Mesendoderm (in vitro differentiated cells): ENCODE data around the gene CFAP46.

Source experiments
- DNase-seq: peaks from one replicate; pipeline ENCODE4 v3.0.0; 2013
- H2AK5ac ChIP-seq: 2 replicates; pipeline ENCODE4 v1.6.1; 2013; ENCODE audit warnings: low read length, inconsistent platforms
- H2BK120ac ChIP-seq: 2 replicates; pipeline ENCODE4 v1.6.1; 2013; ENCODE audit warnings: low read depth, mild to moderate bottlenecking, low read length, moderate library complexity, mixed read lengths
- H2BK15ac ChIP-seq: replicated peaks from 2 replicates; pipeline ENCODE4 v1.6.1; 2013; ENCODE audit warnings: low read depth, mild to moderate bottlenecking, moderate library complexity
- H2BK5ac ChIP-seq: 2 replicates; pipeline ENCODE4 v1.6.1; 2013; ENCODE audit warnings: low read length, inconsistent platforms
- H3K18ac ChIP-seq: 2 replicates; pipeline ENCODE4 v1.6.1; 2013; ENCODE audit warnings: mild to moderate bottlenecking, low read length, mixed read lengths
- H3K23ac ChIP-seq: one replicate; pipeline ENCODE4 v1.6.1; 2013; ENCODE audit warnings: low read length
- H3K27ac ChIP-seq: 2 replicates; pipeline ENCODE4 v1.5.1; 2013; ENCODE audit warnings: low read depth, mild to moderate bottlenecking, inconsistent platforms, low read length, moderate library complexity
- H3K27me3 ChIP-seq: 2 replicates; pipeline ENCODE4 v1.6.1; 2013; ENCODE audit warnings: low read length, control low read depth, mild to moderate bottlenecking, inconsistent platforms; ENCODE audit not compliant: insufficient read depth, poor library complexity
- H3K36me3 ChIP-seq: 2 replicates; pipeline ENCODE4 v1.6.1; 2013; ENCODE audit warnings: low read length, inconsistent platforms; ENCODE audit not compliant: control insufficient read depth, insufficient read depth
- H3K4ac ChIP-seq: one replicate; pipeline ENCODE4 v1.6.1; 2013; ENCODE audit warnings: low read depth, mild to moderate bottlenecking, low read length, moderate library complexity
- H3K4me1 ChIP-seq: 2 replicates; pipeline ENCODE4 v1.6.1; 2013; ENCODE audit warnings: low read depth, low read length, inconsistent platforms; ENCODE audit not compliant: control insufficient read depth
- H3K4me2 ChIP-seq: 2 replicates; pipeline ENCODE4 v1.6.1; 2013; ENCODE audit warnings: low read length
- H3K4me3 ChIP-seq: 2 replicates; pipeline ENCODE4 v1.5.1; 2013; ENCODE audit warnings: mild to moderate bottlenecking, low read length
- H3K56ac ChIP-seq: one replicate; pipeline ENCODE4 v1.6.1; 2013; ENCODE audit warnings: low read length
- H3K79me1 ChIP-seq: 2 replicates; pipeline ENCODE4 v1.6.1; 2013; ENCODE audit warnings: low read length, inconsistent platforms
- H3K79me2 ChIP-seq: 2 replicates; pipeline ENCODE4 v1.6.1; 2013; ENCODE audit warnings: mild to moderate bottlenecking, low read length; ENCODE audit not compliant: control insufficient read depth, insufficient read depth
- H3K9ac ChIP-seq: 2 replicates; pipeline ENCODE4 v1.6.1; 2013; ENCODE audit warnings: low read length, inconsistent platforms
- H4K5ac ChIP-seq: one replicate; pipeline ENCODE4 v1.6.1; 2013; ENCODE audit warnings: low read length
- H4K8ac ChIP-seq: one replicate; pipeline ENCODE4 v1.6.1; 2013; ENCODE audit warnings: low read depth, mild to moderate bottlenecking, control low read depth, low read length, moderate library complexity
- WGBS: extraction: QIAGEN DNeasy Blood & Tissue Kit; methylation state at CpG from one replicate; pipeline ENCODE4 v1.1.7; 2013; ENCODE audit warnings: low lambda C conversion rate, missing lambda C conversion rate; ENCODE audit not compliant: insufficient coverage; ENCODE audit errors: extremely low coverage; 5-methylcytosine and 5-hydroxymethylcytosine counted together

Gene CFAP46

GRCh38 chr10:132953428-132953827 is 11.1 kb upstream of the CFAP46 start:
- Histone ChIP-seq H3K79me1 (no peaks in the 10 kb centered on the region), H3K4me1 (no peaks in the 10 kb centered on the region), H4K5ac (no peak overlapping the region), H2BK15ac (no peak overlapping the region), H3K27me3 (no peaks in the 10 kb centered on the region), H3K18ac (no peak overlapping the region), H2BK120ac (no peak overlapping the region), H3K4ac (no peak overlapping the region), H3K36me3 (no peaks in the 10 kb centered on the region), H4K8ac (no peak overlapping the region), H3K27ac (no peak overlapping the region), H3K4me3 (no peak overlapping the region), H3K79me2 (no peaks in the 10 kb centered on the region), H3K9ac (no peak overlapping the region), H3K56ac (no peak overlapping the region), H3K23ac (no peak overlapping the region), H2AK5ac (no peak overlapping the region), H2BK5ac (no peak overlapping the region), H3K4me2 (no peak overlapping the region)
- DNase-seq = peak; percentile 51
- no CpG with 5 or more reads among the region's 5 CpGs for WGBS

GRCh38 chr10:132951926-132952325 is 9.6 kb upstream of the CFAP46 start:
- no peak overlapping the region for H3K4me2 ChIP-seq
- H3K27ac ChIP-seq = no peak overlapping the region
- no peak overlapping the region for H3K56ac ChIP-seq
- no peak overlapping the region for H2AK5ac ChIP-seq
- H3K23ac ChIP-seq = no peak overlapping the region
- H4K8ac ChIP-seq = no peak overlapping the region
- H3K4me1 ChIP-seq = no peaks in the 10 kb centered on the region
- no peak overlapping the region for H2BK5ac ChIP-seq
- no peak overlapping the region for H3K4ac ChIP-seq
- H4K5ac ChIP-seq = no peak overlapping the region
- H3K36me3 ChIP-seq = no peaks in the 10 kb centered on the region
- no peak overlapping the region for H3K18ac ChIP-seq
- H3K79me2 ChIP-seq = no peaks in the 10 kb centered on the region
- H3K4me3 ChIP-seq = no peak overlapping the region
- no peak overlapping the region for H2BK120ac ChIP-seq
- no peak overlapping the region for H3K9ac ChIP-seq
- H3K79me1 ChIP-seq = no peaks in the 10 kb centered on the region
- H2BK15ac ChIP-seq = no peak overlapping the region
- WGBS = no CpG with 5 or more reads among the region's 12 CpGs
- DNase-seq = no peak
- no peaks in the 10 kb centered on the region for H3K27me3 ChIP-seq

GRCh38 chr10:132948351-132948750 is 6.0 kb upstream of the CFAP46 start:
- no peaks in the 10 kb centered on the region for H3K36me3 ChIP-seq
- H3K27ac ChIP-seq = no peak overlapping the region
- H4K5ac ChIP-seq = no peak overlapping the region
- H3K18ac ChIP-seq = no peak overlapping the region
- no peak overlapping the region for H3K4me3 ChIP-seq
- no peak overlapping the region for H2BK120ac ChIP-seq
- no peak overlapping the region for H2AK5ac ChIP-seq
- no peaks in the 10 kb centered on the region for H3K4me1 ChIP-seq
- H2BK15ac ChIP-seq = no peak overlapping the region
- no peaks in the 10 kb centered on the region for H3K79me2 ChIP-seq
- WGBS = no CpG with 5 or more reads among the region's 10 CpGs
- H3K56ac ChIP-seq = no peak overlapping the region
- no peak overlapping the region for H2BK5ac ChIP-seq
- no peaks in the 10 kb centered on the region for H3K27me3 ChIP-seq
- H3K4ac ChIP-seq = no peak overlapping the region
- H3K9ac ChIP-seq = no peak overlapping the region
- DNase-seq = no peak
- H3K4me2 ChIP-seq = no peak overlapping the region
- H3K23ac ChIP-seq = no peak overlapping the region
- H3K79me1 ChIP-seq = no peaks in the 10 kb centered on the region
- no peak overlapping the region for H4K8ac ChIP-seq

DNA sequence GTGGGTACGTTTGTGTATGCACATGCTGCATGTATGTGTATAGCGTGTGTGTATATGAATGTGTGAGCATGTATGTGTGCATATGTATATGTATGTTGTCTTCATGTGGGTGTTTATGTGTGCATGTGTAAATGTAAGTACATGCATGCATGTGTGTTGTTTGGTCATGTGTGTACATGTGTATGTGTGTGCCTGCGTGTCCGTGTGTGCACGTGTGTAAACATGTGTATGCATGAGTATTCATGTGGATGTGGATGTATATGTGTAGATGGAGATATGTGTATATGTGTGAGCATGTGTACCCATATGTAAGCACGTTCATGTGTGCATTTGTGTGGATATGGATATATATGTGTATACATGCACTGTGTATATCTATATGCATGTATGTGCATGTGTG is 5.5 kb upstream of the CFAP46 start:
- Histone ChIP-seq H3K18ac (no peak overlapping the region), H3K4ac (no peak overlapping the region)

GRCh38 chr10:132946806-132947546 is 4.6 kb upstream of the CFAP46 start:
- no peaks in the 10 kb centered on the region for H3K79me1 ChIP-seq
- H4K5ac ChIP-seq = no peak overlapping the region
- H3K4me3 ChIP-seq = no peak overlapping the region
- H4K8ac ChIP-seq = no peak overlapping the region
- H3K9ac ChIP-seq = no peak overlapping the region
- H2AK5ac ChIP-seq = no peak overlapping the region
- DNase-seq = no peak
- H3K56ac ChIP-seq = no peak overlapping the region
- H2BK120ac ChIP-seq = no peak overlapping the region
- no peak overlapping the region for H3K27ac ChIP-seq
- H2BK15ac ChIP-seq = no peak overlapping the region
- H3K18ac ChIP-seq = no peak overlapping the region
- H3K23ac ChIP-seq = no peak overlapping the region
- H3K4me2 ChIP-seq = no peak overlapping the region
- no peak overlapping the region for H2BK5ac ChIP-seq
- no peaks in the 10 kb centered on the region for H3K27me3 ChIP-seq
- no peaks in the 10 kb centered on the region for H3K4me1 ChIP-seq
- no peaks in the 10 kb centered on the region for H3K79me2 ChIP-seq
- no peaks in the 10 kb centered on the region for H3K36me3 ChIP-seq
- WGBS = no CpG with 5 or more reads among the region's 5 CpGs
- no peak overlapping the region for H3K4ac ChIP-seq

More for the DNA sequence above, 5.5 kb upstream of the CFAP46 start:
- Histone ChIP-seq H3K4me3 (no peak overlapping the region), H3K56ac (no peak overlapping the region), H3K36me3 (no peaks in the 10 kb centered on the region), H2BK120ac (no peak overlapping the region), H3K4me1 (no peaks in the 10 kb centered on the region), H3K23ac (no peak overlapping the region), H2BK15ac (no peak overlapping the region), H4K5ac (no peak overlapping the region), H3K79me1 (no peaks in the 10 kb centered on the region), H3K27me3 (no peaks in the 10 kb centered on the region), H4K8ac (no peak overlapping the region), H3K4me2 (no peak overlapping the region), H2AK5ac (no peak overlapping the region), H3K9ac (no peak overlapping the region), H3K27ac (no peak overlapping the region), H2BK5ac (no peak overlapping the region), H3K79me2 (no peaks in the 10 kb centered on the region)
- no peak for DNase-seq
- no CpG with 5 or more reads among the region's 6 CpGs for WGBS

DNA sequence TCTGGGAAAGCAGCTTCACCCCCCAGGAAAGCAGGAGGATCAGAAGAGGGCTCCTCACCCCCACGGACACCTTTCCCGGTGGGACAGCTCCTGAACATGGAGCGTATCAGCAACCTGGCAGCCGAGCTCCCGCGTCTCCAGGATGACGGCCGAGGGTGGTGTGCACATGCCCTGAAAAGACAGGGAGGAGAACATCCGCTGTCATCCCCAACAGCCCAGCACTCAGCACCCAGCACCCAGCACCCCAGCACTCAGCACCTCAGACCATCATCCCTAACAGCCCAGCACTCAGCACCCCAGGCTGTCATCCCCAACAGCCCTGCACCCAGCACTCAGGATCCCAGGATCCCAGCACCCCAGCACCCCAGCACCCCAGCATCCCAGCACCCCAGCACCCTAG is 3.9 kb upstream of the CFAP46 start:
- H3K27me3 ChIP-seq = no peaks in the 10 kb centered on the region
- no peak overlapping the region for H3K4ac ChIP-seq
- H3K23ac ChIP-seq = no peak overlapping the region
- H3K4me1 ChIP-seq = no peaks in the 10 kb centered on the region
- no peak overlapping the region for H3K9ac ChIP-seq
- DNase-seq = no peak
- H3K18ac ChIP-seq = no peak overlapping the region
- no peak overlapping the region for H2AK5ac ChIP-seq
- no peak overlapping the region for H3K4me2 ChIP-seq
- H3K36me3 ChIP-seq = no peaks in the 10 kb centered on the region
- no peak overlapping the region for H3K4me3 ChIP-seq
- H4K8ac ChIP-seq = no peak overlapping the region
- no peak overlapping the region for H4K5ac ChIP-seq
- H2BK15ac ChIP-seq = no peak overlapping the region
- no peaks in the 10 kb centered on the region for H3K79me1 ChIP-seq
- no CpG with 5 or more reads among the region's 9 CpGs for WGBS
- H3K79me2 ChIP-seq = no peaks in the 10 kb centered on the region
- H2BK5ac ChIP-seq = no peak overlapping the region
- no peak overlapping the region for H3K56ac ChIP-seq
- no peak overlapping the region for H2BK120ac ChIP-seq
- no peak overlapping the region for H3K27ac ChIP-seq
